SU-DHL-6 (cell line): ENCODE results near the gene LHX3.

Experiments used
- H2AFZ ChIP-seq: fragments of 200-600 bp; sonication (generic); 2 replicates; pipeline ENCODE4 v1.6.1; 2014; ENCODE audit warnings: low read depth, mild to moderate bottlenecking, moderate library complexity, mixed read lengths, antibody characterized with exemption, low read length; ENCODE audit not compliant: severe bottlenecking
- H3F3A ChIP-seq: fragments of 200-600 bp; shearing (Covaris generic); 2 replicates; pipeline ENCODE4 v1.6.0; 2016; ENCODE audit warnings: antibody characterized with exemption, mild to moderate bottlenecking; ENCODE audit not compliant: insufficient read depth
- H3K27ac ChIP-seq: fragments of 200-600 bp; sonication (generic); 2 replicates; pipeline ENCODE4 v1.5.1; 2016; ENCODE audit warnings: low read depth, mild to moderate bottlenecking, low read length, moderate library complexity, mixed read lengths
- H3K27me3 ChIP-seq: fragments of 200-600 bp; sonication (generic), shearing (Covaris generic); 2 replicates; pipeline ENCODE4 v1.6.0; 2014; ENCODE audit warnings: mild to moderate bottlenecking, low read length
- H3K36me3 ChIP-seq: fragments of 200-600 bp; sonication (generic); 2 replicates; pipeline ENCODE4 v1.6.1; 2014; ENCODE audit warnings: mild to moderate bottlenecking, low read length, mixed read lengths
- H3K4me2 ChIP-seq: fragments of 300-600, 200-600 bp; shearing (Covaris generic), sonication (generic); 2 replicates; pipeline ENCODE4 v1.6.0; 2014; ENCODE audit warnings: low read length, low read depth, mild to moderate bottlenecking; ENCODE audit not compliant: poor library complexity, severe bottlenecking
- H3K4me3 ChIP-seq: fragments of 200-600 bp; sonication (generic); 2 replicates; pipeline ENCODE4 v1.5.1; 2014; ENCODE audit warnings: antibody characterized with exemption, low read length, mild to moderate bottlenecking, mixed read lengths; ENCODE audit not compliant: insufficient read depth, poor library complexity, severe bottlenecking
- H3K79me2 ChIP-seq: fragments of 200-600 bp; sonication (generic); 2 replicates; pipeline ENCODE4 v1.6.1; 2014; ENCODE audit warnings: mild to moderate bottlenecking, low read length, moderate library complexity; ENCODE audit not compliant: insufficient read depth
- H3K9ac ChIP-seq: fragments of 200-600 bp; sonication (generic); 2 replicates; pipeline ENCODE4 v1.7.0; 2014; ENCODE audit warnings: mild to moderate bottlenecking, low read length
- H3K9me2 ChIP-seq: fragments of 200-600 bp; sonication (generic); replicated peaks from 2 replicates; pipeline ENCODE4 v1.6.1; 2014; ENCODE audit warnings: low read length; ENCODE audit not compliant: insufficient read depth
- H3K9me3 ChIP-seq: fragments of 200-600 bp; sonication (generic); 2 replicates; pipeline ENCODE4 v1.6.1; 2014; ENCODE audit warnings: low read length, mixed read lengths; ENCODE audit not compliant: insufficient read depth
- H4K20me1 ChIP-seq: fragments of 200-600 bp; sonication (generic); 2 replicates; pipeline ENCODE4 v1.6.1; 2014; ENCODE audit warnings: low read depth, mild to moderate bottlenecking, antibody characterized with exemption, low read length, moderate library complexity, mixed read lengths
- EZH2phosphoT487 ChIP-seq: fragments of 200-600 bp; sonication (generic), shearing (Covaris generic); conservative IDR thresholded peaks from 2 replicates; pipeline ENCODE4 v1.6.1; 2018; ENCODE audit warnings: mild to moderate bottlenecking, antibody characterized with exemption, low read length, moderate library complexity, mixed read lengths
- TF ChIP-seq, protein P1 (sequence below): fragments of 200-600 bp; sonication (generic); IDR thresholded peaks from one replicate; pipeline ENCODE4 v1.5.1; 2017; ENCODE audit warnings: antibody characterized with exemption, mild to moderate bottlenecking, low read length, moderate library complexity; ENCODE audit not compliant: insufficient read depth, poor library complexity, severe bottlenecking

Gene LHX3

GRCh38 chr9:136160381-136160841 is 44.5 kb downstream of the LHX3 start:
- Histone ChIP-seq H3K4me3 (no peak overlapping the region), H3K9me2 (no peaks in the 10 kb centered on the region), H3K9me3 (no peaks in the 10 kb centered on the region), H4K20me1 (no peaks in the 10 kb centered on the region), H3K27me3 (no peaks in the 10 kb centered on the region), H3F3A (no peaks in the 10 kb centered on the region), H3K9ac (no peak overlapping the region), H3K79me2 (no peaks in the 10 kb centered on the region), H2AFZ (no peak overlapping the region), H3K4me2 (no peak overlapping the region), H3K36me3 (no peaks in the 10 kb centered on the region), H3K27ac (no peak overlapping the region)
- TF ChIP-seq, protein P1, sequence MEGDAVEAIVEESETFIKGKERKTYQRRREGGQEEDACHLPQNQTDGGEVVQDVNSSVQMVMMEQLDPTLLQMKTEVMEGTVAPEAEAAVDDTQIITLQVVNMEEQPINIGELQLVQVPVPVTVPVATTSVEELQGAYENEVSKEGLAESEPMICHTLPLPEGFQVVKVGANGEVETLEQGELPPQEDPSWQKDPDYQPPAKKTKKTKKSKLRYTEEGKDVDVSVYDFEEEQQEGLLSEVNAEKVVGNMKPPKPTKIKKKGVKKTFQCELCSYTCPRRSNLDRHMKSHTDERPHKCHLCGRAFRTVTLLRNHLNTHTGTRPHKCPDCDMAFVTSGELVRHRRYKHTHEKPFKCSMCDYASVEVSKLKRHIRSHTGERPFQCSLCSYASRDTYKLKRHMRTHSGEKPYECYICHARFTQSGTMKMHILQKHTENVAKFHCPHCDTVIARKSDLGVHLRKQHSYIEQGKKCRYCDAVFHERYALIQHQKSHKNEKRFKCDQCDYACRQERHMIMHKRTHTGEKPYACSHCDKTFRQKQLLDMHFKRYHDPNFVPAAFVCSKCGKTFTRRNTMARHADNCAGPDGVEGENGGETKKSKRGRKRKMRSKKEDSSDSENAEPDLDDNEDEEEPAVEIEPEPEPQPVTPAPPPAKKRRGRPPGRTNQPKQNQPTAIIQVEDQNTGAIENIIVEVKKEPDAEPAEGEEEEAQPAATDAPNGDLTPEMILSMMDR, result no peak
- TF ChIP-seq EZH2phosphoT487, result no peak

- Histone ChIP-seq H3F3A (no peaks in the 10 kb centered on the region), H3K27ac (no peak overlapping the region), H2AFZ (no peak overlapping the region), H3K79me2 (no peaks in the 10 kb centered on the region), H3K4me3 (no peak overlapping the region), H3K9me2 (no peaks in the 10 kb centered on the region), H3K4me2 (no peak overlapping the region), H3K9me3 (no peaks in the 10 kb centered on the region), H3K36me3 (no peaks in the 10 kb centered on the region), H4K20me1 (no peaks in the 10 kb centered on the region), H3K9ac (no peak overlapping the region), H3K27me3 (no peaks in the 10 kb centered on the region)
- TF ChIP-seq EZH2phosphoT487, result no peak
- TF ChIP-seq, protein P1, result no peak
These were observed 45.1 kb downstream of the LHX3 start for GRCh38 chr9:136159851-136160250.

- no peak overlapping the region for H3K4me2 ChIP-seq
- no peaks in the 10 kb centered on the region for H3K27me3 ChIP-seq
- H4K20me1 ChIP-seq, result no peaks in the 10 kb centered on the region
- H3K9me2 ChIP-seq, result no peaks in the 10 kb centered on the region
- no peaks in the 10 kb centered on the region for H3K79me2 ChIP-seq
- H3K9me3 ChIP-seq, result no peaks in the 10 kb centered on the region
- H3K27ac ChIP-seq, result no peak overlapping the region
- no peaks in the 10 kb centered on the region for H3F3A ChIP-seq
- no peak for TF ChIP-seq EZH2phosphoT487
- TF ChIP-seq, protein P1, result no peak
- no peak overlapping the region for H2AFZ ChIP-seq
- H3K36me3 ChIP-seq, result no peaks in the 10 kb centered on the region
- no peak overlapping the region for H3K4me3 ChIP-seq
- no peak overlapping the region for H3K9ac ChIP-seq
These were observed 47.3 kb downstream of the LHX3 start for GRCh38 chr9:136157477-136158265.
